Mesenchymal stem cell (in vitro differentiated cells and primary cell): Measurements from ENCODE around the gene KRT9.

Experiments used
- DNase-seq: peaks from one replicate; pipeline ENCODE4 v3.0.0-alpha.2; 2013
- H2AFZ ChIP-seq: one replicate; pipeline ENCODE4 v1.6.1; 2013; ENCODE audit warnings: low read depth, mild to moderate bottlenecking, control low read depth, inconsistent platforms, low read length, moderate library complexity
- H2AK5ac ChIP-seq: 2 replicates; pipeline ENCODE4 v1.6.1; 2013; ENCODE audit warnings: low read length, moderate library complexity, mild to moderate bottlenecking, inconsistent platforms; ENCODE audit not compliant: severe bottlenecking
- H2BK120ac ChIP-seq: one replicate; pipeline ENCODE4 v1.6.1; 2013; ENCODE audit warnings: low read depth, mild to moderate bottlenecking, inconsistent platforms, low read length, moderate library complexity
- H2BK12ac ChIP-seq, 2 experiments: one replicate each; pipeline ENCODE4 v1.6.1; 2013; ENCODE audit warnings: inconsistent platforms in 2 of 2, low read length in 2 of 2, mild to moderate bottlenecking in 2 of 2, moderate library complexity in 2 of 2, control low read depth in 1 of 2
- H2BK15ac ChIP-seq: one replicate; pipeline ENCODE4 v1.6.1; 2013; ENCODE audit warnings: mild to moderate bottlenecking, low read depth, inconsistent platforms; ENCODE audit not compliant: poor library complexity, severe bottlenecking
- H2BK5ac ChIP-seq: 2 replicates; pipeline ENCODE4 v1.6.1; 2013; ENCODE audit warnings: low read depth, mild to moderate bottlenecking, low read length, control low read depth, inconsistent platforms; ENCODE audit not compliant: poor library complexity, severe bottlenecking
- H3K14ac ChIP-seq, 2 experiments: one replicate each; pipeline ENCODE4 v1.6.1; 2013; ENCODE audit warnings: inconsistent platforms in 2 of 2, low read length in 2 of 2, control low read depth in 1 of 2, mild to moderate bottlenecking in 1 of 2, moderate library complexity in 1 of 2
- H3K18ac ChIP-seq, 2 experiments: one replicate each; pipeline ENCODE4 v1.6.1; 2013; ENCODE audit warnings: inconsistent platforms in 2 of 2, low read length in 2 of 2, control low read depth in 1 of 2, low read depth in 1 of 2, mild to moderate bottlenecking in 1 of 2
- H3K23ac ChIP-seq, 2 experiments: one replicate each; pipeline ENCODE4 v1.6.1; 2013; ENCODE audit warnings: inconsistent platforms in 2 of 2, low read length in 2 of 2, mild to moderate bottlenecking in 2 of 2, moderate library complexity in 2 of 2, control low read depth in 1 of 2
- H3K27ac ChIP-seq: 2 replicates; pipeline ENCODE4 v1.5.1; 2013; ENCODE audit warnings: mild to moderate bottlenecking, moderate library complexity, low read length, control low read depth, inconsistent platforms; ENCODE audit not compliant: poor library complexity, severe bottlenecking
- H3K27me3 ChIP-seq, 2 experiments: 2 replicates each; pipeline versions ENCODE4 v1.6.1 to v1.7.0; 2013; ENCODE audit warnings: low read length in 2 of 2, mild to moderate bottlenecking in 2 of 2, moderate library complexity in 2 of 2, control low read depth in 1 of 2, inconsistent platforms in 1 of 2; ENCODE audit not compliant: control insufficient read depth in 1 of 2, insufficient read depth in 1 of 2
- H3K36me3 ChIP-seq, 2 experiments: 2 replicates each; pipeline versions ENCODE4 v1.6.1 to v1.7.0; 2013; ENCODE audit warnings: low read length in 2 of 2, control low read depth in 1 of 2, inconsistent platforms in 1 of 2, low read depth in 1 of 2, mild to moderate bottlenecking in 1 of 2; ENCODE audit not compliant: insufficient read depth in 2 of 2, control insufficient read depth in 1 of 2
- H3K4ac ChIP-seq, 2 experiments: one replicate each; pipeline ENCODE4 v1.6.1; 2013; ENCODE audit warnings: inconsistent platforms in 2 of 2, low read length in 2 of 2, mild to moderate bottlenecking in 2 of 2, moderate library complexity in 2 of 2, control low read depth in 1 of 2, low read depth in 1 of 2
- H3K4me1 ChIP-seq: 2 replicates; pipeline ENCODE4 v1.6.1; 2013; ENCODE audit warnings: low read depth, low read length, control low read depth; ENCODE audit not compliant: control insufficient read depth, insufficient read depth
- H3K4me2 ChIP-seq: 2 replicates; pipeline ENCODE4 v1.6.1; 2013; ENCODE audit warnings: low read length, mild to moderate bottlenecking, inconsistent platforms; ENCODE audit not compliant: poor library complexity, severe bottlenecking
- H3K4me3 ChIP-seq, 2 experiments: 2 replicates each; pipeline versions ENCODE4 v1.5.1 to v1.7.0; 2013; ENCODE audit warnings: low read length in 2 of 2, mild to moderate bottlenecking in 2 of 2, control low read depth in 1 of 2, low read depth in 1 of 2; ENCODE audit not compliant: insufficient read depth in 1 of 2
- H3K79me1 ChIP-seq: replicated peaks from 2 replicates; pipeline ENCODE4 v1.6.1; 2013; ENCODE audit warnings: mild to moderate bottlenecking, control low read depth, low read length, inconsistent platforms; ENCODE audit not compliant: poor library complexity, severe bottlenecking
- H3K9ac ChIP-seq: 2 replicates; pipeline ENCODE4 v1.7.0; 2013; ENCODE audit warnings: mild to moderate bottlenecking, low read length, moderate library complexity
- H3K9me3 ChIP-seq: 2 replicates; pipeline ENCODE4 v1.7.0; 2013; ENCODE audit warnings: mild to moderate bottlenecking, low read length; ENCODE audit not compliant: control insufficient read depth
- H4K8ac ChIP-seq: one replicate; pipeline ENCODE4 v1.6.1; 2013; ENCODE audit warnings: inconsistent platforms, mild to moderate bottlenecking, low read length, moderate library complexity
- H4K91ac ChIP-seq: one replicate; pipeline ENCODE4 v1.6.1; 2013; ENCODE audit warnings: mild to moderate bottlenecking, low read length, inconsistent platforms
- WGBS: methylation state at CpG from one replicate; pipeline ENCODE4 v1.1.7; 2013; ENCODE audit warnings: mixed read lengths; 5-methylcytosine and 5-hydroxymethylcytosine counted together

KRT9 gene

GRCh38 chr17:41537990-41538389, 33.9 kb downstream of the KRT9 start:
- peaks cover 0 to 31% of the 10 kb centered on the region in 2 experiments for H3K27me3 ChIP-seq
- peak overlapping the region; percentile 47 for H4K91ac ChIP-seq
- H2BK120ac ChIP-seq, result peak overlapping the region; percentile 39
- WGBS, result 91% methylated on average over 7 of the region's 9 CpGs
- peak overlapping the region; percentile 17 for H2AK5ac ChIP-seq
- H3K18ac ChIP-seq, result peak overlapping the region; percentile 64 to 93
- no peaks in the 10 kb centered on the region for H3K36me3 ChIP-seq
- H3K4me3 ChIP-seq, result no peak overlapping the region
- H2AFZ ChIP-seq, result peak overlapping the region; percentile 10
- no peak overlapping the region for H2BK5ac ChIP-seq
- H3K4me2 ChIP-seq, result no peak overlapping the region
- no peak overlapping the region for H3K14ac ChIP-seq
- no peak overlapping the region for H3K9ac ChIP-seq
- peak overlapping the region; percentile 80 for H3K27ac ChIP-seq
- peaks cover 33% of the 10 kb centered on the region for H3K4me1 ChIP-seq
- no peak overlapping the region for H4K8ac ChIP-seq
- no peak for DNase-seq
- H2BK12ac ChIP-seq, result peak overlapping the region; percentile 29 to 91
- H3K23ac ChIP-seq, result no peak overlapping the region
- H2BK15ac ChIP-seq, result peak overlapping the region; percentile 61
- peak overlapping the region; percentile 47 to 67 for H3K4ac ChIP-seq
- no peaks in the 10 kb centered on the region for H3K79me1 ChIP-seq
- H3K9me3 ChIP-seq, result no peaks in the 10 kb centered on the region

GRCh38 chr17:41537614-41537954, 34.3 kb downstream of the KRT9 start:
- Histone ChIP-seq H3K4ac (peak overlapping the region; percentile 47 to 67), H3K4me2 (no peak overlapping the region), H2AFZ (peak overlapping the region; percentile 10)

GRCh38 chr17:41536741-41537613, 34.9 kb downstream of the KRT9 start:
- no peak for DNase-seq
- Histone ChIP-seq H2BK12ac (peak overlapping the region; percentile 49 to 91), H3K14ac (peak overlapping the region in 1 of 2 experiments; percentile 63), H2AFZ (no peak overlapping the region), H3K4ac (peak overlapping the region in 1 of 2 experiments; percentile 67), H3K18ac (peak overlapping the region in 1 of 2 experiments; percentile 67), H2BK5ac (no peak overlapping the region), H3K4me2 (no peak overlapping the region), H4K91ac (peak overlapping the region; percentile 9), H3K23ac (no peak overlapping the region), H3K79me1 (no peaks in the 10 kb centered on the region), H3K4me1 (peaks cover 33% of the 10 kb centered on the region), H2AK5ac (peak overlapping the region; percentile 74), H3K4me3 (no peak overlapping the region), H2BK120ac (peak overlapping the region; percentile 6), H4K8ac (peak overlapping the region; percentile 28), H3K27me3 (peaks cover 0 to 31% of the 10 kb centered on the region in 2 experiments), H3K9ac (no peak overlapping the region), H3K9me3 (no peaks in the 10 kb centered on the region), H3K27ac (no peak overlapping the region), H2BK15ac (peak overlapping the region; percentile 96), H3K36me3 (no peaks in the 10 kb centered on the region)
- 96% methylated on average over 7 of the region's 7 CpGs for WGBS

More at GRCh38 chr17:41537614-41537954, 34.3 kb downstream of the KRT9 start:
- Histone ChIP-seq H2BK120ac (peak overlapping the region; percentile 6), H3K14ac (no peak overlapping the region), H3K36me3 (no peaks in the 10 kb centered on the region), H2BK12ac (peak overlapping the region; percentile 29 to 75), H2AK5ac (peak overlapping the region; percentile 17), H4K91ac (peak overlapping the region; percentile 47), H3K9me3 (no peaks in the 10 kb centered on the region), H2BK15ac (peak overlapping the region; percentile 61), H3K79me1 (no peaks in the 10 kb centered on the region), H3K27me3 (peaks cover 0 to 31% of the 10 kb centered on the region in 2 experiments), H3K27ac (no peak overlapping the region), H4K8ac (peak overlapping the region; percentile 27), H3K9ac (no peak overlapping the region), H3K18ac (peak overlapping the region; percentile 25 to 64), H3K4me1 (peaks cover 33% of the 10 kb centered on the region), H3K4me3 (no peak overlapping the region), H3K23ac (no peak overlapping the region), H2BK5ac (no peak overlapping the region)
- DNase-seq, result no peak
- 87% methylated on average over 7 of the region's 7 CpGs for WGBS

GRCh38 chr17:41535764-41536481, 35.9 kb downstream of the KRT9 start:
- peak overlapping the region in 1 of 2 experiments; percentile 91 for H2BK12ac ChIP-seq
- no peak overlapping the region for H2BK5ac ChIP-seq
- peak overlapping the region; percentile 31 to 33 for H3K4ac ChIP-seq
- H3K4me1 ChIP-seq, result peaks cover 33% of the 10 kb centered on the region
- H3K9me3 ChIP-seq, result no peaks in the 10 kb centered on the region
- H3K14ac ChIP-seq, result peak overlapping the region in 1 of 2 experiments; percentile 11
- no peak overlapping the region for H3K27ac ChIP-seq
- no peak overlapping the region for H3K4me2 ChIP-seq
- H3K18ac ChIP-seq, result peak overlapping the region; percentile 4 to 85
- no peaks in the 10 kb centered on the region for H3K36me3 ChIP-seq
- no peak overlapping the region for H2BK15ac ChIP-seq
- DNase-seq, result no peak
- peak overlapping the region; percentile 36 for H2AK5ac ChIP-seq
- H3K9ac ChIP-seq, result no peak overlapping the region
- H3K4me3 ChIP-seq, result no peak overlapping the region
- H2BK120ac ChIP-seq, result no peak overlapping the region
- H4K91ac ChIP-seq, result peak overlapping the region; percentile 3
- no peaks in the 10 kb centered on the region for H3K79me1 ChIP-seq
- H4K8ac ChIP-seq, result peak overlapping the region; percentile 75
- H3K27me3 ChIP-seq, result peaks cover 0 to 31% of the 10 kb centered on the region in 2 experiments
- H3K23ac ChIP-seq, result no peak overlapping the region
- 71% methylated on average over 14 of the region's 15 CpGs for WGBS
- H2AFZ ChIP-seq, result no peak overlapping the region
